Left renal pelvis (tissue), 4 donors: ENCODE data around the gene FRMPD2. TPM values are rescaled to one million over a fixed set of nuclear protein-coding genes. Genes with fewer than 3 reads are reported as not detected.
"Not testable (repeated sequence)": the region's sequence is repeated elsewhere in the genome, so short reads cannot be mapped to it uniquely, and the experiment has no call there.

Experiments used
- DNase-seq, 4 donors: peaks; one replicate each; pipeline ENCODE4 v3.0.0-alpha.2; 2013; ENCODE audit warnings: low read depth in 4 of 4, low spot score in 3 of 4
- polyA plus RNA-seq, 4 donors: library from polyadenylated mRNA; unstranded; fragments of 120-200 nt; gene quantifications; one replicate each; pipeline ENCODE4 v1.2.1, GENCODE V29; 2013; ENCODE audit not compliant: insufficient read length in 4 of 4

Gene FRMPD2
- polyA plus RNA-seq, 4 donors, result 0.08 to 1.1 (median 0.50) TPM

DNA sequence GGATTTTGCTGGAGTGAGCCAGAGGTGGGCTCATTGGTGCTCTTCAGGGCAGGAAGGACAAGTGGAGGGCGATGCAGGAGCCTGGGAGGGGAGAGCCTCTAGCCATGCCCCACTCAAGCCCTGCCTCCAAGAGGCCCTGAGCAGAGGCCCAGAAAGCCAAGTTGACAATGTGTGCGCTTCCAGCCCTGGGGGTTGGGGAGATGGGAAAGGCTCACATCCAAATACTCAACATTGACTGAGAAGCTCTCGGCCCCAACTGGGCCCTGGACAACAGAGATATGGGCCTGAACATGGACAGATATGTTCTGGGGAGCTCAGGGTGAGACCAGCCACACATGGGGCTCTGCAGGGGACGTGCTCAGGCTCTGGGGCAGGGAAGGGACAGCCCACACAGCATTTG, 39.0 kb downstream of the FRMPD2 start:
- no peak for DNase-seq

DNA sequence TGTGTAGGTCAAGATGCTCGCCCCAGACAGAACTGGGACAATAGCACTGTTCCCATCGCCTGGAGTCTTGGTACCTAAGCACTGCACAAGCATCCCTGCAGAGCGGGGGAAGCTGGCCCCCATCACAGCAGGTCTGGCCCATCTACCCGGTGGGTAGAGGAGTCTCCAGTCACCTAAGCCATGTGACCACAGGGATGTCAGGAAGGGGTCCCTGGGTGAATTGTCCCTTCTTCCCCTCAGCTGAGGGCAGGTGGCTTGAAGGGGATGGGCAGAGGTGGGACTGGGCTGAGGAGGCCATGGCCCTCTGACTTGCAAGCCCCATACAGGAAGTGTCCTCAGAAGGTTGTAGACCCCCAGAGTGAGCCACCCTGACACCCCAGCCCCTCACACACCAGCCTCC, 39.7 kb downstream of the FRMPD2 start:
- no peak for DNase-seq

DNA sequence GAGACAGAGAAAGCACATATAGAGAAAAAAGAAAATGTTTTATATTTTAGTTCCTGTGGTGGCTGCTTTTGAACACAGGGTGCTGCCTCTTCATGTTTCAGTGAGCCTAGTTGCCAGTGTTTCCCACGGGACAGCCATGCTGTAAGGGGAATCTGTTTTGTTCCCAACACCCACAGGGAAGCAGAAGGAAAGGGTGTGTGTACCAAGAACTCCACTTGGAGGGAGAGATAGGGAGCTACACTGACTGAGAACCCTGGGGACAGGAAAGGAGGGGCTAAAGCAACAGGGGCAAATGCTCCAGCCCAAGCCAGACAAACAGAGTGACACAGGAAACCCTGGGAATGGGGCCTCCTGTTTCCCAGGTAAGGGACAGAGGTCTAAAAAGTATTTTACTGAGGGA, 40.2 kb downstream of the FRMPD2 start:
- DNase-seq, result no peak

DNA sequence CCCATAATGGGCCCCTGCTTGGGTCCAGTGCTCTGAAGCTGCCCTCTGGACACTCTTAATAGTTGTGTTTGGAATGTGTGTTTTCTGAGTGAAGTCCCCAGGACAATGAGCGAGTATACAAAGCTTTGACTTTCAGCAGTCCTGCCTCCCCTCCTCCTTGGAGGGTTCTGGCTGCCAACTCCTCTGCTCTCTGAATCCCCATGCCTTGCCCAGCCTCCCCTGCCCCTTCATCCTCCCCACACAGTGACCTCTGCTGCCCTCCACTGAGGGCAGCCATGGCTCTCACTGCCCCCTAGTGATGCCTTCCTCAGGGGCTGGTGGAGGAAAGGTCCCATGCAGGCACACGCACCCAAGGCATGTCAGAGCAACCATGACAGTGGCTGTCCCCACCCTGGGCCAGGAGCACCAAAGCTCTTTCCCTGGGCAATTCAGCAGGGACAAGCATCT, 40.9 kb downstream of the FRMPD2 start:
- DNase-seq, result no peak

DNA sequence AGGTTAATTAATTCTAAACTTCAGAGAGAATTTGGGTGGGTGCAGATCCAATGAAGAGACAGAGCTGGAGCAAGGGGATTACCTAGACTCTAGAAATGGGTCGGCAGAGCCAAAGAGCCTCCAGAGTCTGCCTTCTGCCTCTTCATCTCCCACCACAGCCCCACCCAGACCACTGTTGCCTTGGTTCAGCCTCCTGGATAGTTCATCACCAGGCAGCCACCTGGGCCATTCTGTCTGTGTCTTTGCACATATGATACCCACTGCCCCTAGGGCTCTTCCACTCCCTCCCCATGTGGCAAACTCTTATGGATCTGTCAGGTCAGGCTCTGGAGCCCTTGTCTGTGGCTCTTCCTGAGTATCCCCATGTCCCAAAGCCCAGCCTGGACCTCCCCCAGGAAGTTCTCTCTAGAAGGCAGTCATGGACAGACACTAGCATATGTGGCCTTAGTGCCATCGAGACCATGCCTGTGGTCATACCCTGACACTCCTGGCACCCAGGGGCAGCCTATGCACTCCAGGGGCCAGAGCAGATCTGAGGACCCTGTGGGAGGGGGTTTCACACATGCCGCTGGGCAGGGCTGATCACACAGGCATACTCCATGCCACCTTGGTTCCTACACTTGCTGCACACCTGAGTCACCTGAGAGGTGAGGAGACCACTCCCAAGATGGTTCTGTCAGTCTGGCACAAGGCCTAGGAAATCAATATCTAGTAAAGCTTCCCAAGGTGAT, 41.6 kb downstream of the FRMPD2 start:
- DNase-seq, result no peak

DNA sequence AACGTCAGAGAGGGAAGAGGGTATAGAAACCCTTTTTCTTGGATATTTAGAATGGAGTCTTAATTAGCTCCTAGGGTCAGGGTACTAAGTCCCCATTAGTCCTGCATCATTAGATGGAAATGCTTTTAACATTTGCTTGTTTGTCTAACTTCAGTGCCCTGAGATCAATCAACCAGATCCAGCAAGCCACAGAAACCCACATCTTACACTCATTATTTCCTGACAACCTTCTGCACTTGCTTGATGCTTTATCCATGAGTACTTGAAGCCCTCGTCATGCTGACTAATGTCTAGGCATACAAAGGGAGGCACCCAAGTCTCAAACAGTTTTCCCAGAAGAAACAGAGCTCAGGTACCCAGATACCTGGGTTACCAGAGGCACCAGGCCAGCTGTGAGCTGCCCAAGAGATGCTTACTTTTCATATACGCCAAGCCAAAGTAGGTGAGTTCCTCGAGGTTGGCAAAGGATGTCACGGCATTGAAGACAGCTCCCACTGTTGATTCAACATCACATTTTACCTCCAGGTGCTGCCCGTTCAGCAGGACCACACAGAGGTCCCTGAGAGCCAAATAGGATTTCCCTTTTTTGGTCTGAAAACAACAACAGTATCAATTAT, 42.7 kb downstream of the FRMPD2 start:
- no peak for DNase-seq

DNA sequence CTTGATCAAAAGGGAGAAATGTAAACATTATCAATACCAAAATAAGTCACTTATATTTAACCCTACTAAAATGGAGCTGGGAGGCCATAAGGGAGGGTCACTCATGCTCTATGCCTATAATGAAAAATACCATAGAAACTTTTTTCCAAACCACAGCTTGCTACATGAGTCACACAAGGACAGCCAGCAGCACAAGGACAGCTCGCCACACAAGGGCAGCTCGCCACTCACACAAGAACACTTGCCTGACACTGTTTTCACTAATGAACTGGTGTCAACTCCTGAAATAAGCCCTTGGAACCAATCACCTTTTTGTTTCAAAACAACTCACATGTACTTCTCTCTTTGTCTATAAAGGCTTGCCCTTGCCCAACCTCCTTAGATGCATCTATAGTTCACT, 43.3 kb downstream of the FRMPD2 start:
- DNase-seq, result no peak

DNA sequence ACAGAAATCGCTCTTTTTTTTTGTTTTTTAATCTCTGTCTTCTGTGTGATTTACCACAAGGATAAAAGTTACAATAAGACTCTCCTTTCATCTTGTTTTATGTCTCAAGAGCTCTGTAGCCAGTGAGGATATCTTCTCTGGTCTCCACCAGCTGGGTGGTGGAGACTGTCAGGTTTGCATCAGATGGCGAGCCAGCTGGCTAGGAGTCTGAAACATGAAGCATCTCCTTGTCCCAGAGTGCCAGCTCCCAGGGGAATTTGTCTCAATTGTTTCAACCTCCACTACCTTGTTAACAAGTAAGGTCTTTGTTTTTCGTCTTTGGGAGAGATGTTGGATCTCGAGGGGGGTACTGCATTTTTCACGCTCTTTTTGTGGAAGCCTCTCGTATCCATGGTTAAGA, 47.3 kb downstream of the FRMPD2 start:
- DNase-seq, result no peak

DNA sequence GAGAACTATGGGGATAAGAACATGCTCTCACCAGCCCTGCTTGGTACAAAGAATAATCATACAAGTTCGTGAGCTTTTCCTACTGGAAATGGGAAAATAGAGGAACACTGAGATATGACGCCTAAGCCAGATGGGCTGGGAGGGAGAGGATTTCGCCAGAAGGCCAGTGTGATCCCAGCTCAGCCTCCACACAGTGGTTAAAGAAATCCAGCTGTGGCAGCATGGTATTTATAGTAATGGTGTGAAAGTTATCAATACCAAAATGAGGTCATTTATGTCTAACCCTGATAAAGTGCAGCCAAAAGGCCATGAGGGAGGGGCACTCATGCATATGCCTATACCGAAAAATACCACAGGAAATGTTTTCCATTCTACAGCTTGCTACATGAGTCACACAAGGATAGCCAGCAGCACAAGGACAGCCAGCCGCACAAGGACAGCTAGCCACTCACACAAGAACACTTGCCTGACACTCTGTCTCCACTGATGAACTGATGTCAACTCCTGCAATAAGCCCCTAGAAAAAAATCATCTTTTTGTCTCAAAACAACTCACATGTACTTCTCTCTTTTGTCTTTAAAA, 49.4 kb downstream of the FRMPD2 start:
- DNase-seq, result no peak

DNA sequence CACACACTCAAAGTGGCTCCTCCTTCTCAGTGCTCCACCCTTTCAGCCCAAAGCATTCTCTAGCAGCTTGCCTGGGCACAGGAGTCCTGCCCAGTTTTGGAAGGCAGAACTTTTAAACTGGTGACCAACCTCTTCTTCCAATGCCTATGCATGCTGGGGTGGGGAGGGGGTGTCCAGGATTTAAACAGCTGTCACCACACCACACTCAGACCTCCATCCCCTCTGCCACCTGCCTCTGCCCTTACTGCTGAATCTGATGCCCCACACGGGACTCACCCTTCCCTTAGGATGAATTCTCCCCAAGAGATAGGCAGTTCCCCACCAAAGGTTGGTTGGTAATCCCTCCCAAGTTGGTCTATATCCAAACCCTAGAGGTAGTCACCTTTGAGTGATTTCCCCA, 50.2 kb downstream of the FRMPD2 start:
- no peak for DNase-seq

DNA sequence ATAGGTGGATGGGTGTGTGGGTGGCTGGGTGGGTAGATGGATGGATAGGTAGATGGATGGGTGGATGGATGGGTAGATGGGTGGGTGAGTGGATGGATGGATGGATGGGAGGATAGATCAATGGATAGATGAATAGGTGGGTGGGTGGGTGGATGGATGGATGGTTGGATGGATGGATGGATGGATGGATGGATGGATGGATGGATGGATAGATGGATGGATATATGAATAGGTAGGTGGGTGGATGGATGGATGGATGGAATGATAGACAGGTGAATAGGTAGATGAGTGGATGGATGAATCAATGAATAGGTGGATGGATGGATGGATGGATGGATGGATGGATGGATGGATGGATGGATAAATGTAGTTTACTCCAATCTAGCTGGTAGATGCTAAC, 52.7 kb downstream of the FRMPD2 start:
- no peak for DNase-seq

DNA sequence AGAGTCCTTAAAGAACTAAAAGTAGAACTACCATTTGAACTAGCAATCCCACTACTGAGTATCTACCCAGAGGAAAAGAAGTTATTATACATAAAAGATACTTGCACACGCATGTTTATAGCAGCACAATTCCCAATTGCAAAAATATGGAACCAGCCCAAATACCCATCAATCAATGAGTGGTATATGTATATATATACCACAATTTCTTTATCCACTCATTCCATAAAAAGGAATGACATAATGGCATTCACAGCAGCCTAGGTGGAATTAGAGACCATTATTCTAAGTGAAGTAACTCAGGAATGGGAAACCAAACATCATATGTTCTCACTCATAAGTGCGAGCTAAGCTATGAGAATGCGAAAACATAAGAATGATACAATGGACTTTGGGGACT, 53.5 kb downstream of the FRMPD2 start:
- DNase-seq, result not testable (repeated sequence)

DNA sequence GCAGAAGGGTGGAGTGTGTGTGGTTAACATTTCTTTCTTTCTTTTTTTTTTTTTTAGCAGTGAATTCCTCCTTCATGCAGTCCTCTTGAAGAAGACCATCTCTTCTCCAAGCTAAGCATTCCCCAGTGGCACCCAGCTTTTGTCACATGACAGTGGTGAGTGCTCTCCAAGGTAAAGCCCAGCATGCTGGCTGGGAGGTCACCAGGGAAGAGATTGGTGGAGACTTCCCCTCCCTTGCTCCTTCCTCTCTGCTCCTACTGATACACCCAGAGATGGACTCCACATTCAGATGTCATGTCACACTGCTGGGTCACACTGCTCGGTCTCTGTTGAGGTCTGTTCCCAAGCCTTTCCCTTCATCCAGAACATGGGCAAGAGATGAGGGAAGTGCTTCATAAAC, 55.3 kb downstream of the FRMPD2 start:
- DNase-seq, result no peak

DNA sequence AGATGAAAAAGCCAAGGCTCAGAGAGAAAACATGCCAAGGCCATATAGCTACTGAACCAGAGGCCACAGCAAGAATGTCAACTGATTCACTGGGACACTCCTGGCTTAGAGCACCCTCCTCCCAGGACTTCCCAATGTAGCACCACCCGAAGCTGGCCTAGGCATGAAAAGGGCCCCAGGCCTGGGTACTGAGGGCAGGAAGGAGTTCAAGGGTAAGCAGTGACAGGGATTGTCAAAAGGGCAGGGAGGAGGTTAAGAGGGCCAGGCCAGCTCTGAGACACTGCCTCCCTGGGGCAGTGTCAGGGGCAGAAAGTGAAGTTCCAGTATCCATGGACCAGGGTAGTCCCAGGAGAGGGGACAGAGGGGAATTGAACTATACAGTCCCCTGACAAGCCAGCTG, 57.8 kb downstream of the FRMPD2 start:
- DNase-seq, result no peak

DNA sequence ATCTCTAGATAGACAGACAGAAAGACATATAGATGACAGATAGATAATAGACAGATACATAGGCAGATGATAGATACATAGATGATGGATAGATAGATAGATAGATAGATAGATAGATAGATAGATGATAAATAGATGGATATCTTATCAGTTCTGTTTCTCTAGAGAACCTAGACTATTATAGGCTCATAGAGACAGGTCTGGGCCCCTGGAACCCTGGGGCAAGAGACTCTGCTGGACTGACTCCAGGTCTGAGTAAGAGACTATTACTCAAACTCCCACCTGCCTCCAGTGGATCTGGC, 58.3 kb downstream of the FRMPD2 start:
- DNase-seq, result no peak

DNA sequence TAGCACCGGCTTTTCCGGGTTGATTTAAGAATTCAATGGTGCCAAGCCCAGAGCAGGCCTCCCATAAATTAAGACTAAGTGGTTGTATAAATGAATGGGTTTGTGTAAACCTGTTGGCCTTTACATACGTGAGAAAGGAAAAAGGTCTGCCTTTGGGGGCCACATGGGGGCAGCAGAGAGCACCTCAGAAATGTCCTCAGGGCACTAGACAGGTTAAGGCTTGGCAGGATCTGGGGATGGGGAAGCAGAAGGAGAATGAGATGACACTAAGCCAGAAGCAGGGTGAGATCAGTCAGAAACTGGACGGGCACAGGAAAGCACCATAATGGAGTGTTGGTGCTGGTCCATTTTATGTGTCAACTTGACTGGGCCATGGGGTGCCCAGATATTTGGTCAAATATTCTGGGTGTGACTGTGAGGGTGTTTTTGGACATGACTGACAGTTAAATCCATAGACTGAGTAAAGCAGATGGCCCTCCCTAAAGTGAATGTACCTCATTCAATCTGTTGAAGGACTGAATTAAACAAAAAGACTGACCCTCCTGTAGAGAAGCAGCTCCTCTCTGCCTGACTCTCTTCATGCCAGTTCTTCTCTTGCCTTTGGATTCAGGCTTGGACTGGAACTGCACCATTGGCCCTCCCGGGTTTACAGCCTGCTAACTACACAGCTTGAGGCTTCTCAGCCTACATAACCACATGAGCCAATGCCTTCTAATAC, 58.9 kb downstream of the FRMPD2 start:
- DNase-seq, result peak in 1 of 4 donors; percentile 5

DNA sequence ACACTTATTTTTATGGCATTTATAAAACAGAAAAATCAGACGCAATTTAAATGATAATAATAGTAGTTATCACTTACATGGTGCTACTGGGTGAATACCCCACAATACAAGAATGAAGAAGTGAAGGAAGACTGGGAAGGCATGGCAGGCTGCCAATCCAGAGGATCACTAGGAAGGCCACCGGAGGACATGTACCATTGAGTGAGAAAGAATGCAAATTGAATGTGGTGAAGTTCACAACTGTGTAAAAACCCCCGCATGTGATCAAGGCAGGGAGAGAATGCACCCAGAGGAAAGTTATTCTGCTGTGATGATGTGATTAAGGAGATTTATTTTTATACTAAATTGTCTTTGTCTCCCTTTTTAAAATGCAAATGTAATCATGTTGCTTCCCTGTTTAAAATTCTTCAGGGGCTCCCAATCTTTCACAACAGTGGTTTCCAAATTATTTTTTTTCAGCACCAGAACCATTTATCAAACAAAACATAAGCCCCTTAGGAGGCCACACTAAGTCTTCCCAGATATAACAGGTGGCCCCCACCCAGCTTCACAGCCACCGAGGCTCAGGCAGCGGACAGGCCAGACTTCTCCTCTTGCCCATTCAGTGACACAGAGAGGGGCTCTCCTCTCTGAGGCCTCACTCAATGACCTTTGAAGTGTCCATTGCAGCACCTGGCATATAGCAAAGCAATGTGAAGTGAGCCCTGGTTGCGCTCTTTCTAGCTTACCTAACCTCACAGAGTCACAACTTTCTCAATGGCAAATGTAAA, 59.6 kb downstream of the FRMPD2 start:
- DNase-seq, result no peak

DNA sequence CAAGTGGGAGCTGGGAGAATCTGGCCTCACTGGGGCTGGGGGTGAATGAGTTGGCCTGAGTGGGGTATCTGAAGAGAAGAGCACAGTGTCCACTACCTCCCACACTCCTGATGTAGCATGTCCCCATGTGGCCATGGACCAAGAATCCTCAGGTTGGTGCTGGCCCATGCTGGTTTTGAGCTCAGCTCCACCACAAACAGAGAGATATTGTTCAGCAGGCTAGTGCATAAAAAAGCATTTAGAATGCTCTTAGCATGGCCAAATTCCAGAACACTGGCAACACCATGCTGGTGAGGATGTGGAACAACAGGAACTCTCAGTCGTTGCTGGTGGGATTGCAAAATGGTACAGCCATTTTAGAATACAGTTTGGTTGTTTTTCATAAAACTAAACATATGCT, 61.4 kb downstream of the FRMPD2 start:
- no peak for DNase-seq

DNA sequence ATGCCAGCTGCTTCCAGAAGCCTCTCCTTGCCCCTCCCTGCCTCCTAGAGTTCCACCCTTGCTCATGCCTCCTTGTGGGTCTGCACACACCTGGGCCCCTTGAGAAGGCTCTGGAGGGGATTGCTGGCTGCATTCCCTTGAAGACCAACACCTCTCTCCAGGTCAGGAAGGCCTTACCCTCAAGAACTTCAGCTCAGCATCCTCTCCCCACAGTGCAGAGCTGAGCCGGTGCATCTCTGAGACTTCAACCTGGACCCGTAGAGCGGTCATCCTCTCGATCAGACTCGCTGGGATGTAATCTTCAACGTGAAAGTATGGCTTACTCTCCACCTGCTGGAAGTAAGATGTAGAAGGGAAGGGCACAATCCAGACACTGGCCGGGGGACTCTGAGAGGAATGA, 62.7 kb downstream of the FRMPD2 start:
- DNase-seq, result no peak

DNA sequence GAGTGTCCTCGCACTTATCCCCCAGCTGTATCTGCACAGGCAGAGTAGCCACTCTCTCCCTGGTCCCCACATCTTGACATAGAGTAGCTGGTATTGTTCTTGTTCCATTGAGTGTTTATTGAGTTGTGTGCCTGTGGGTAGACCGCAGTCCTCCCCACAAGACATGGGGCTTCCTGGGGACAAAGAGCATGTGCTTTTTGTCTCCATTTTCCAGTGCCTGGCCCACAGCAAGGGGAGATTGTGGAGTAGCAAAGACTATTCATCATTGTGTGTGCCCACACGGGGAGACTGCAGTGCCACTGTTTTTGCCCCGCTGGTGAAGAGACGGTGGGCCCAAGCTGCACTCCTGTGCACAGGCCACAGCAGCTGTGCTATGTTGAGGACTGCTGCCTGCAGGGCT, 63.5 kb downstream of the FRMPD2 start:
- DNase-seq, result no peak

DNA sequence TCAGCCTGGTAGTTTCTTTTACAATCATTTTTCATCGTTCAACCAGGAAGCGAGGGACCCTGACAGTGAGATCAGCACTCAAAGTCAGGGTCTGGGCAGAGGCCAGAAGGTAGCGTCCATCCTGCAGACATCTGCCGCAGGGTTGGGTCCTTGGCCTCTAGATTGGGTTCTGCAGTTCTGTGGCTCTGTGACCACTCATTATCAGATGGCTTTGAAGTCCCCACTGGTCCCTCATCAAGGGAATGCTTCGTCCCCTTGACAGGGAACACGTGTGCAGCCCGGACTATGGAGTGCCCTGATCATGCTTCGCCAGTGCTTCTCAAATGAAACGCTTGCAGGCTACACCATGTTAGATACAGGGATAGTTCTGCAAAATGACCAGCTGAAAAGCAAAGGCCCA, 64.1 kb downstream of the FRMPD2 start:
- DNase-seq, result no peak
